HepG2 (cell line): ENCODE results near the gene CAMTA2. TPM values are rescaled to one million over a fixed set of nuclear protein-coding genes. Genes with fewer than 3 reads are reported as not detected.

Source experiments
- GATAD2A ChIP-seq: IDR thresholded peaks from 2 replicates; pipeline ENCODE4 v1.6.1; 2016
- HDAC1 ChIP-seq: sonication (generic); formaldehyde crosslinking; IDR thresholded peaks from 2 replicates; pipeline ENCODE4 v1.5.1; 2020; ENCODE audit warnings: mild to moderate bottlenecking, missing genetic modification reagents
- MAF1 ChIP-seq: sonication (generic); formaldehyde crosslinking; IDR thresholded peaks from 2 replicates; pipeline ENCODE4 v1.5.0; 2020; ENCODE audit warnings: missing genetic modification reagents, borderline replicate concordance
- MAZ ChIP-seq, 2 experiments: sonication (generic) in 1 of 2; formaldehyde crosslinking in 1 of 2; IDR thresholded peaks; 2 replicates each; pipeline versions ENCODE4 v1.5.0 to v1.6.1; 2012 to 2020; ENCODE audit warnings: low read depth in 2 of 2, mild to moderate bottlenecking in 2 of 2, borderline replicate concordance in 1 of 2, improper control_type of control experiment in 1 of 2, low read length in 1 of 2, missing genetic modification reagents in 1 of 2, moderate library complexity in 1 of 2
- NR2F1 ChIP-seq, 2 experiments: fragments of 450-650 bp in 1 of 2; formaldehyde crosslinking in 1 of 2; IDR thresholded peaks; 2 replicates each; pipeline versions ENCODE4 v1.5.0 to v1.6.1; 2016 to 2020; ENCODE audit warnings: mild to moderate bottlenecking in 1 of 2, missing compliant biosample characterization in 1 of 2, missing genetic modification reagents in 1 of 2, moderate library complexity in 1 of 2
- PPARG ChIP-seq: conservative IDR thresholded peaks from 2 replicates; pipeline ENCODE4 v1.6.1; 2016; ENCODE audit warnings: missing biosample characterization, missing genetic modification reagents
- RCOR2 ChIP-seq: IDR thresholded peaks from 2 replicates; pipeline ENCODE4 v1.6.1; 2016; ENCODE audit warnings: missing biosample characterization, missing genetic modification reagents
- RFX1 ChIP-seq: fragments of 450-650 bp; IDR thresholded peaks from 2 replicates; pipeline ENCODE4 v1.6.1; 2017
- SIX1 ChIP-seq: sonication (generic); formaldehyde crosslinking; IDR thresholded peaks from 2 replicates; pipeline ENCODE4 v1.4.0; 2020; ENCODE audit warnings: missing genetic modification reagents, borderline replicate concordance
- TARDBP ChIP-seq: sonication (generic); formaldehyde crosslinking; IDR thresholded peaks from 2 replicates; pipeline ENCODE4 v1.8.0; 2022; ENCODE audit warnings: mild to moderate bottlenecking, missing genetic modification reagents
- ZKSCAN5 ChIP-seq: sonication (generic); formaldehyde crosslinking; IDR thresholded peaks from 2 replicates; pipeline ENCODE4 v1.5.1; 2020; ENCODE audit warnings: mild to moderate bottlenecking, missing genetic modification reagents
- ZNF263 ChIP-seq: sonication (generic); formaldehyde crosslinking; IDR thresholded peaks from 2 replicates; pipeline ENCODE4 v1.4.0; 2020; ENCODE audit warnings: missing genetic modification reagents
- ZNF788 ChIP-seq: sonication (generic); formaldehyde crosslinking; IDR thresholded peaks from 2 replicates; pipeline ENCODE4 v1.5.0; 2020; ENCODE audit warnings: mild to moderate bottlenecking, missing genetic modification reagents, borderline replicate concordance
- ZSCAN25 ChIP-seq: sonication (generic); formaldehyde crosslinking; IDR thresholded peaks from 2 replicates; pipeline ENCODE4 v1.8.0; 2022; ENCODE audit warnings: mild to moderate bottlenecking, missing genetic modification reagents
- polyA plus RNA-seq, 8 experiments: library from polyadenylated mRNA; depleted of rRNA in 3 of 8; stranded (reverse) in 7 of 8; unstranded in 1 of 8; fragments of >200 nt; fragmentation: Illumina TruSeq in 4 of 8; extraction: Trizol in 4 of 8; gene quantifications; 2 replicates each; pipeline versions ENCODE4 v1.2.1 to v1.2.3, GENCODE V29; 2011 to 2016; ENCODE audit warnings: low read depth in 4 of 8, missing spikeins in 1 of 8, mixed read lengths in 1 of 8; ENCODE audit not compliant: insufficient read depth in 1 of 8
- total RNA-seq, 5 experiments: library from RNA; depleted of rRNA; stranded (reverse); fragments of >200 nt; fragmentation: Illumina TruSeq; extraction: Trizol; gene quantifications; 2 replicates each; pipeline ENCODE4 v1.2.3, GENCODE V29; 2016; ENCODE audit warnings: low read depth in 1 of 5
- TF ChIP-seq, protein P1 (sequence below): sonication (generic); formaldehyde crosslinking; conservative IDR thresholded peaks from 2 replicates; pipeline ENCODE4 v1.5.0; 2020; ENCODE audit warnings: missing genetic modification reagents
- TF ChIP-seq, protein P2 (sequence below): sonication (generic); formaldehyde crosslinking; IDR thresholded peaks from 2 replicates; pipeline ENCODE4 v1.8.0; 2022; ENCODE audit warnings: mild to moderate bottlenecking, missing genetic modification reagents, moderate library complexity
- TF ChIP-seq, protein P3 (sequence below): sonication (generic); formaldehyde crosslinking; IDR thresholded peaks from 2 replicates; pipeline ENCODE4 v1.4.0; 2020; ENCODE audit warnings: missing genetic modification reagents
- TF ChIP-seq, protein P4 (sequence below): IDR thresholded peaks from 2 replicates; pipeline ENCODE4 v1.6.1; 2016; ENCODE audit warnings: mild to moderate bottlenecking

The CAMTA2 gene
- total and polyA plus RNA-seq, 2 of the 13 experiments (the other 11 are each of a cell fraction or from before 2014, with no cell fraction given): 4.1 to 7.1 TPM

DNA sequence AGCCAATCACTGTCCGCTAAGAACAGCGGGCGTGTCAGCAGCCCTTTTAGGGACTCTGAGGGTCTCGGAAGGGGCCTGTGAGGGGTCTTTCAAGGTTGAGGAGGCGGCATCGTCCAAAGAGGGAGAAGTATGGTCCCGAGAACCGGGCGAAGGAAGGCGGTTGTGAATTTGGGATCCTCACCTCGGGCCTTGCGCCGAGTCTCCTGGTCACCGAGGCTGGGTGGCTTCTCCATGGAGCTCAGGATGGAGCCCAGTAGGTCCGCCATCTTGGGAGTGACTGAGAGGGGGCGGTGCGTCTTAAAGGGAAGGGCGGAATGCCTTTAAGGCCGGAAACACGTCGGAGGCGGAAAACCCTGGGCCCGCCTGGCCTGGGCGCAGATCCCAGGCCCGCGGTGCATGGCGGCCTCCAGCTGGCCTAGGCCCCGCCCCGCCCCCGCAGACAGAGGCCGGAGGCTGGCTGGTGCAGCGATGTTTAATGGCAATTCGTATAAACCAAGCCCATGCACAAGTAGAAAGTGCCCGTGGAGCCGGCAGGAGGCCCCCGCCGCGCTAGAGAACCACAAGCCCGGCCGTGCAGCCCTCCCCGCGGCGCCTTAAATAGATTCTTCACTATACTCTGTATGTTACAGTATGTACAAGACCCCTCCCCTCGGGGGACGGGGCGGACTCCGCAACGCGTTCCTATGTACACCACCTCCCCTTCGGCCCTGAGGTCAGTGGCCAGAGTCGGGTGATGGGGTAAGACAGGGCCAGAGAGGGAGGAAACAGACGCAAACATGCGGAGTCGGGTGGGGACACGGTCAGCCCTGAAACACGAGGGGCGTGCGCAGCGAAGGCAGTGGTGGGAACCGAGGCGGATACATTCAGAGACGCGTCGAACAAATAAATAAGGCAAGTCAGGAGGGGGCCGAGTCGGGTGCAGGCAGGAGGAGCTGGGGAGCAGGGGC, 19.7 kb downstream of the CAMTA2 start, which contains the start of gene SPAG7 (continued):
- TF ChIP-seq, protein P1, sequence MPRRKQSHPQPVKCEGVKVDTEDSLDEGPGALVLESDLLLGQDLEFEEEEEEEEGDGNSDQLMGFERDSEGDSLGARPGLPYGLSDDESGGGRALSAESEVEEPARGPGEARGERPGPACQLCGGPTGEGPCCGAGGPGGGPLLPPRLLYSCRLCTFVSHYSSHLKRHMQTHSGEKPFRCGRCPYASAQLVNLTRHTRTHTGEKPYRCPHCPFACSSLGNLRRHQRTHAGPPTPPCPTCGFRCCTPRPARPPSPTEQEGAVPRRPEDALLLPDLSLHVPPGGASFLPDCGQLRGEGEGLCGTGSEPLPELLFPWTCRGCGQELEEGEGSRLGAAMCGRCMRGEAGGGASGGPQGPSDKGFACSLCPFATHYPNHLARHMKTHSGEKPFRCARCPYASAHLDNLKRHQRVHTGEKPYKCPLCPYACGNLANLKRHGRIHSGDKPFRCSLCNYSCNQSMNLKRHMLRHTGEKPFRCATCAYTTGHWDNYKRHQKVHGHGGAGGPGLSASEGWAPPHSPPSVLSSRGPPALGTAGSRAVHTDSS: no peak
- TF ChIP-seq ZNF788 (CRISPR knock-in tag): no peak
- no peak for TF ChIP-seq RFX1
- TF ChIP-seq, protein P2, sequence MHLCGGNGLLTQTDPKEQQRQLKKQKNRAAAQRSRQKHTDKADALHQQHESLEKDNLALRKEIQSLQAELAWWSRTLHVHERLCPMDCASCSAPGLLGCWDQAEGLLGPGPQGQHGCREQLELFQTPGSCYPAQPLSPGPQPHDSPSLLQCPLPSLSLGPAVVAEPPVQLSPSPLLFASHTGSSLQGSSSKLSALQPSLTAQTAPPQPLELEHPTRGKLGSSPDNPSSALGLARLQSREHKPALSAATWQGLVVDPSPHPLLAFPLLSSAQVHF (CRISPR knock-in tag): no peak
- peak; percentile 55; the same call in 1 of the 2 replicates for TF ChIP-seq ZSCAN25 (CRISPR knock-in tag)
- no peak for TF ChIP-seq RCOR2 (CRISPR knock-in tag)
- no peak for TF ChIP-seq ZKSCAN5
- TF ChIP-seq, protein P3, sequence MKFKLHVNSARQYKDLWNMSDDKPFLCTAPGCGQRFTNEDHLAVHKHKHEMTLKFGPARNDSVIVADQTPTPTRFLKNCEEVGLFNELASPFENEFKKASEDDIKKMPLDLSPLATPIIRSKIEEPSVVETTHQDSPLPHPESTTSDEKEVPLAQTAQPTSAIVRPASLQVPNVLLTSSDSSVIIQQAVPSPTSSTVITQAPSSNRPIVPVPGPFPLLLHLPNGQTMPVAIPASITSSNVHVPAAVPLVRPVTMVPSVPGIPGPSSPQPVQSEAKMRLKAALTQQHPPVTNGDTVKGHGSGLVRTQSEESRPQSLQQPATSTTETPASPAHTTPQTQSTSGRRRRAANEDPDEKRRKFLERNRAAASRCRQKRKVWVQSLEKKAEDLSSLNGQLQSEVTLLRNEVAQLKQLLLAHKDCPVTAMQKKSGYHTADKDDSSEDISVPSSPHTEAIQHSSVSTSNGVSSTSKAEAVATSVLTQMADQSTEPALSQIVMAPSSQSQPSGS (CRISPR knock-in tag): no peak
- peak; percentile 47 for TF ChIP-seq HDAC1
- TF ChIP-seq, protein P4, sequence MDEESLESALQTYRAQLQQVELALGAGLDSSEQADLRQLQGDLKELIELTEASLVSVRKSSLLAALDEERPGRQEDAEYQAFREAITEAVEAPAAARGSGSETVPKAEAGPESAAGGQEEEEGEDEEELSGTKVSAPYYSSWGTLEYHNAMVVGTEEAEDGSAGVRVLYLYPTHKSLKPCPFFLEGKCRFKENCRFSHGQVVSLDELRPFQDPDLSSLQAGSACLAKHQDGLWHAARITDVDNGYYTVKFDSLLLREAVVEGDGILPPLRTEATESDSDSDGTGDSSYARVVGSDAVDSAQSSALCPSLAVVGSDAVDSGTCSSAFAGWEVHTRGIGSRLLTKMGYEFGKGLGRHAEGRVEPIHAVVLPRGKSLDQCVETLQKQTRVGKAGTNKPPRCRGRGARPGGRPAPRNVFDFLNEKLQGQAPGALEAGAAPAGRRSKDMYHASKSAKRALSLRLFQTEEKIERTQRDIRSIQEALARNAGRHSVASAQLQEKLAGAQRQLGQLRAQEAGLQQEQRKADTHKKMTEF (CRISPR knock-in tag): peak; percentile 84; the same call in 1 of the 2 replicates
- peak; percentile 86; the same call in 1 of the 2 replicates for TF ChIP-seq MAF1
- TF ChIP-seq GATAD2A: 0 out of 2 replicates have a peak, but pooled peaks have one; percentile 9
- 0 out of 2 replicates have a peak, but pooled peaks have one; percentile 61 for TF ChIP-seq MAZ (IDR thresholded peaks at IDR 0.05; ENCODE audit: borderline replicate concordance, low read depth, low read length)
- TF ChIP-seq MAZ (CRISPR knock-in tag; IDR thresholded peaks at IDR 0.05; ENCODE audit: low read depth): peak; percentile 26; the same call in 1 of the 2 replicates
- TF ChIP-seq ZNF263 (CRISPR knock-in tag): no peak
- TF ChIP-seq PPARG (CRISPR knock-in tag): no peak
- TF ChIP-seq NR2F1 (CRISPR knock-in tag; IDR thresholded peaks at IDR 0.05): peak in 1 of 2 experiments; percentile 43; a peak in 1 of 4 replicates
- peak; percentile 53; the same call in 1 of the 2 replicates for TF ChIP-seq SIX1 (CRISPR knock-in tag)
- TF ChIP-seq TARDBP: peak; percentile 87; the same call in 1 of the 2 replicates
